NCI-H2029 (cell line): ENCODE data around the gene DDX41.

Experiments used
- DNase-seq: peaks from one replicate; lab custom pipeline; 2025; lab: John Stamatoyannopoulos, UW

The DDX41 gene

GRCh38 chr5:177468685-177469628 lies 47.8 kb downstream of the DDX41 start:
- DNase-seq: no peak

- DNase-seq: no peak
Measured at GRCh38 chr5:177468329-177468684, 48.5 kb downstream of the DDX41 start.

- DNase-seq: no peak
Measured at GRCh38 chr5:177467436-177467835, 49.3 kb downstream of the DDX41 start.

GRCh38 chr5:177466861-177467260 lies 49.9 kb downstream of the DDX41 start:
- DNase-seq: no peak

GRCh38 chr5:177465044-177465443 lies 51.7 kb downstream of the DDX41 start:
- no peak for DNase-seq

GRCh38 chr5:177462021-177462670 lies 54.6 kb downstream of the DDX41 start:
- no peak for DNase-seq
